HepG2 (cell line): ENCODE data around the gene RAB38. TPM values are rescaled to one million over a fixed set of nuclear protein-coding genes. Genes with fewer than 3 reads are reported as not detected.

ENCODE experiments used
- ATAC-seq: fragments of 200-7000 bp; cut with Tn5 transposase; 3 replicates; pipeline ENCODE4 v1.9.1; 2020; ENCODE audit warnings: mild to moderate bottlenecking, moderate library complexity
- BruUV-seq: library from RNA; stranded (reverse); fragments of 400-500 nt; replicated peaks from 2 replicates; lab custom pipeline; 2021; lab: Mats Ljungman, UMichigan
- CTCF ChIA-PET: fragments of 300-600 bp; formaldehyde crosslinking; extraction: SDS; loops from one replicate; lab custom pipeline; 2021; ENCODE audit warnings: low total read pairs, inconsistent platforms, low intra/inter-chr PET ratio; lab: Yijun Ruan, JAX
- POLR2A ChIA-PET: fragments of 350-600 bp; sonication (Branson Sonifier 250); formaldehyde crosslinking; loops from one replicate; lab custom pipeline; 2020; ENCODE audit warnings: antibody characterized with exemption, inconsistent platforms; lab: Yijun Ruan, JAX
- DNase-seq: peaks from one replicate; pipeline ENCODE4 v3.0.0-alpha.2; 2015; ENCODE audit warnings: low spot score
- FAIRE-seq: peaks from 3 replicates; lab custom pipeline; 2011; peaks lifted over from hg19 to GRCh38; lab: Jason Lieb, UNC
- H2AFZ ChIP-seq: one replicate; pipeline ENCODE4 v1.6.1; 2011; ENCODE audit warnings: low read length, inconsistent platforms
- H3K27ac ChIP-seq: fragments of 300-600 bp; 3 replicates; pipeline ENCODE4 v1.8.0; 2011; ENCODE audit warnings: mixed run types, mild to moderate bottlenecking, mixed read lengths, low read length, inconsistent platforms; ENCODE audit not compliant: insufficient read depth; ENCODE audit errors: extremely low read length
- H3K27me3 ChIP-seq, 2 experiments: fragments of 200-600 bp in 1 of 2; 2 replicates in 1 of 2; 3 replicates in 1 of 2; pipeline versions ENCODE4 v1.6.0 to v1.8.0; 2011; ENCODE audit warnings: low read length in 2 of 2, mild to moderate bottlenecking in 2 of 2, moderate library complexity in 2 of 2, inconsistent platforms in 1 of 2; ENCODE audit not compliant: insufficient read depth in 2 of 2, control insufficient read depth in 1 of 2
- H3K36me3 ChIP-seq, 2 experiments: fragments of 200-600 bp in 1 of 2; replicated peaks in 1 of 2; 2 replicates in 1 of 2; 3 replicates in 1 of 2; pipeline versions ENCODE4 v1.5.1 to v1.8.0; 2011; ENCODE audit warnings: low read length in 2 of 2, inconsistent platforms in 1 of 2; ENCODE audit not compliant: insufficient read depth in 2 of 2, control insufficient read depth in 1 of 2
- H3K4me1 ChIP-seq: 2 replicates; pipeline ENCODE4 v1.5.1; 2012; ENCODE audit warnings: low read length, inconsistent platforms; ENCODE audit not compliant: insufficient read depth
- H3K4me2 ChIP-seq: 2 replicates; pipeline ENCODE4 v1.6.0; 2011; ENCODE audit warnings: low read depth, low read length, inconsistent platforms
- H3K4me3 ChIP-seq, 3 experiments: fragments of 200-600 bp in 1 of 3; sonication (generic), shearing (Covaris generic) in 1 of 3; replicated peaks in 1 of 3; 2 replicates each; pipeline ENCODE4 v1.5.1; 2011 to 2016; ENCODE audit warnings: low read length in 3 of 3, inconsistent platforms in 2 of 3, low read depth in 2 of 3, mild to moderate bottlenecking in 2 of 3, control low read depth in 1 of 3, mixed read lengths in 1 of 3; ENCODE audit not compliant: insufficient read depth in 1 of 3
- H3K79me2 ChIP-seq: one replicate; pipeline ENCODE4 v1.6.1; 2011; ENCODE audit warnings: low read length, inconsistent platforms; ENCODE audit not compliant: insufficient read depth
- H3K9ac ChIP-seq: 2 replicates; pipeline ENCODE4 v1.6.0; 2011; ENCODE audit warnings: mild to moderate bottlenecking, low read depth, low read length, inconsistent platforms; ENCODE audit not compliant: insufficient read depth
- H3K9me3 ChIP-seq: 2 replicates; pipeline ENCODE4 v1.5.1; 2012; ENCODE audit warnings: mild to moderate bottlenecking, low read length
- H4K20me1 ChIP-seq: 2 replicates; pipeline ENCODE4 v1.6.0; 2011; ENCODE audit warnings: inconsistent platforms, mild to moderate bottlenecking, low read length, moderate library complexity; ENCODE audit not compliant: insufficient read depth
- FOSL2 ChIP-seq: sonication (generic); formaldehyde crosslinking; IDR thresholded peaks from 2 replicates; pipeline ENCODE4 v1.4.0; 2020; ENCODE audit warnings: missing genetic modification reagents
- IKZF1 ChIP-seq: fragments of 450-650 bp; IDR thresholded peaks from 2 replicates; pipeline ENCODE4 v1.7.1; 2016
- MYC ChIP-seq: sonication (generic); formaldehyde crosslinking; IDR thresholded peaks from 2 replicates; pipeline ENCODE4 v1.9.0; 2021; ENCODE audit warnings: missing genetic modification reagents, borderline replicate concordance
- PAXIP1 ChIP-seq: sonication (generic); formaldehyde crosslinking; conservative IDR thresholded peaks from 2 replicates; pipeline ENCODE4 v1.4.0; 2020; ENCODE audit warnings: mild to moderate bottlenecking, missing genetic modification reagents, moderate library complexity
- RARA ChIP-seq: IDR thresholded peaks from 2 replicates; pipeline ENCODE4 v1.6.1; 2016; ENCODE audit warnings: missing genetic modification reagents, missing compliant biosample characterization
- RELA ChIP-seq: sonication (generic); formaldehyde crosslinking; IDR thresholded peaks from 2 replicates; pipeline ENCODE4 v1.4.0; 2020; ENCODE audit warnings: missing genetic modification reagents
- RXRA ChIP-seq: sonication (generic); formaldehyde crosslinking; IDR thresholded peaks from 2 replicates; pipeline ENCODE4 v1.5.1; 2020; ENCODE audit warnings: missing genetic modification reagents
- STAT6 ChIP-seq: sonication (generic); formaldehyde crosslinking; IDR thresholded peaks from 2 replicates; pipeline ENCODE4 v1.4.0; 2020; ENCODE audit warnings: missing genetic modification reagents, mild to moderate bottlenecking, borderline replicate concordance
- UBTF ChIP-seq: sonication (generic); formaldehyde crosslinking; IDR thresholded peaks from 2 replicates; pipeline ENCODE4 v1.4.0; 2020; ENCODE audit warnings: mild to moderate bottlenecking, missing genetic modification reagents
- ZBTB44 ChIP-seq: sonication (generic); formaldehyde crosslinking; IDR thresholded peaks from 2 replicates; pipeline ENCODE4 v1.4.0; 2020; ENCODE audit warnings: missing genetic modification reagents
- ZNF282 ChIP-seq: fragments of 450-650 bp; IDR thresholded peaks from 2 replicates; pipeline ENCODE4 v1.6.1; 2018; ENCODE audit not compliant: partially characterized antibody
- WGBS: methylation state at CpG from one replicate; pipeline ENCODE4 v1.1.6; 2017; ENCODE audit warnings: low lambda C conversion rate; 5-methylcytosine and 5-hydroxymethylcytosine counted together
- in situ Hi-C: cut with HindIII; loops from 2 replicates; pipeline ENCODE4 v1.10.0; 2017; ENCODE audit warnings: low pct_unique_long_range_greater_than_20kb; ENCODE audit not compliant: extremely low pct_ligation_motif_present
- intact Hi-C: fragments of 100-400 bp; cut with micrococcal nuclease; formaldehyde crosslinking; loops from one replicate; pipeline ENCODE4 v1.10.0; 2022; ENCODE audit not compliant: unreplicated experiment
- polyA plus RNA-seq, 8 experiments: library from polyadenylated mRNA; depleted of rRNA in 3 of 8; stranded (reverse) in 7 of 8; unstranded in 1 of 8; fragments of >200 nt; fragmentation: Illumina TruSeq in 4 of 8; extraction: Trizol in 4 of 8; gene quantifications; 2 replicates each; pipeline versions ENCODE4 v1.2.1 to v1.2.3, GENCODE V29; 2011 to 2016; ENCODE audit warnings: low read depth in 4 of 8, missing spikeins in 1 of 8, mixed read lengths in 1 of 8; ENCODE audit not compliant: insufficient read depth in 1 of 8
- total RNA-seq, 5 experiments: library from RNA; depleted of rRNA; stranded (reverse); fragments of >200 nt; fragmentation: Illumina TruSeq; extraction: Trizol; gene quantifications; 2 replicates each; pipeline ENCODE4 v1.2.3, GENCODE V29; 2016; ENCODE audit warnings: low read depth in 1 of 5

Gene RAB38
- total and polyA plus RNA-seq, 2 of the 13 experiments (the other 11 are each of a cell fraction or from before 2014, with no cell fraction given), result 0.13 to 0.30 TPM

DNA sequence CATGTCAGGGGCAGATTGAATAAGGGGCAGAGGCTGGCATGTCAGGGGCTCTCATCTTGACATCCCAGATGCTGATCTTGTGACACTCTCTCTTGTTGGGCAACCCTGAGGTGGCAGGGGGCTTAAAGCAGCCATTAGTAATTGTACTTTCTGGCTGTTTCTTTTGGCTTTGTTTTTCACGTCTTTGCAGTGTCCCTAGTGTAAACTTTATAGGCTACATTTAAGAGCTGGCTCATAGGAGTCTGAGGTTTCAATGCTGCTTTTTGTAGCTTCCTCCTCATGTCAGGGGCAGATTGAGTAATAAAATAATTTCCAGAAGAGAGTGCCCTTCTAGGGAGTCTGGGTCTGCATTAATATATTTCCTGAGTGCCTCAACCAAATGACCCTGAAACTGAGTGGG, 86.1 kb downstream of the RAB38 start:
- H3K4me3 ChIP-seq, result no peak overlapping the region
- no peak for ATAC-seq
- TF ChIP-seq MYC (CRISPR knock-in tag) (no peak), RXRA (CRISPR knock-in tag) (no peak), ZNF282 (no peak), FOSL2 (no peak), STAT6 (CRISPR knock-in tag) (no peak), IKZF1 (no peak), PAXIP1 (CRISPR knock-in tag) (no peak), UBTF (no peak), RARA (CRISPR knock-in tag) (no peak), RELA (no peak), ZBTB44 (no peak)
- ChIA-PET CTCF (no interaction called here), POLR2A (no interaction called here)
- no peak overlapping the region for H3K9ac ChIP-seq
- FAIRE-seq, result no peak
- H2AFZ ChIP-seq, result no peak overlapping the region
- no peaks in the 10 kb centered on the region for H4K20me1 ChIP-seq
- in situ Hi-C loops (no loop called here), intact Hi-C loops (no loop called here)
- WGBS, result 0% methylated on average over 1 of the region's 1 CpG
- no peaks in the 10 kb centered on the region for H3K79me2 ChIP-seq
- H3K9me3 ChIP-seq, result no peaks in the 10 kb centered on the region
- H3K27ac ChIP-seq, result no peak overlapping the region
- no peak overlapping the region for H3K4me2 ChIP-seq
- no TSS peak for BruUV-seq
- H3K27me3 ChIP-seq, result no peaks in the 10 kb centered on the region
- no peak for DNase-seq
- H3K4me1 ChIP-seq, result no peaks in the 10 kb centered on the region
- H3K36me3 ChIP-seq, result no peaks in the 10 kb centered on the region
